HepG2 (cell line): ENCODE data around the gene PIEZO2. TPM values are rescaled to one million over a fixed set of nuclear protein-coding genes. Genes with fewer than 3 reads are reported as not detected.

Experiments
- ATAC-seq: fragments of 200-7000 bp; cut with Tn5 transposase; 3 replicates; pipeline ENCODE4 v1.9.1; 2020; ENCODE audit warnings: mild to moderate bottlenecking, moderate library complexity
- BruUV-seq: library from RNA; stranded (reverse); fragments of 400-500 nt; replicated peaks from 2 replicates; lab custom pipeline; 2021; lab: Mats Ljungman, UMichigan
- CTCF ChIA-PET: fragments of 300-600 bp; formaldehyde crosslinking; extraction: SDS; loops from one replicate; lab custom pipeline; 2021; ENCODE audit warnings: low total read pairs, inconsistent platforms, low intra/inter-chr PET ratio; lab: Yijun Ruan, JAX
- POLR2A ChIA-PET: fragments of 350-600 bp; sonication (Branson Sonifier 250); formaldehyde crosslinking; loops from one replicate; lab custom pipeline; 2020; ENCODE audit warnings: antibody characterized with exemption, inconsistent platforms; lab: Yijun Ruan, JAX
- DNase-seq: peaks from one replicate; pipeline ENCODE4 v3.0.0-alpha.2; 2015; ENCODE audit warnings: low spot score
- FAIRE-seq: peaks from 3 replicates; lab custom pipeline; 2011; peaks lifted over from hg19 to GRCh38; lab: Jason Lieb, UNC
- H2AFZ ChIP-seq: one replicate; pipeline ENCODE4 v1.6.1; 2011; ENCODE audit warnings: low read length, inconsistent platforms
- H3K27ac ChIP-seq: fragments of 300-600 bp; 3 replicates; pipeline ENCODE4 v1.8.0; 2011; ENCODE audit warnings: mixed run types, mild to moderate bottlenecking, mixed read lengths, low read length, inconsistent platforms; ENCODE audit not compliant: insufficient read depth; ENCODE audit errors: extremely low read length
- H3K27me3 ChIP-seq, 2 experiments: fragments of 200-600 bp in 1 of 2; 2 replicates in 1 of 2; 3 replicates in 1 of 2; pipeline versions ENCODE4 v1.6.0 to v1.8.0; 2011; ENCODE audit warnings: low read length in 2 of 2, mild to moderate bottlenecking in 2 of 2, moderate library complexity in 2 of 2, inconsistent platforms in 1 of 2; ENCODE audit not compliant: insufficient read depth in 2 of 2, control insufficient read depth in 1 of 2
- H3K36me3 ChIP-seq, 2 experiments: fragments of 200-600 bp in 1 of 2; replicated peaks in 1 of 2; 2 replicates in 1 of 2; 3 replicates in 1 of 2; pipeline versions ENCODE4 v1.5.1 to v1.8.0; 2011; ENCODE audit warnings: low read length in 2 of 2, inconsistent platforms in 1 of 2; ENCODE audit not compliant: insufficient read depth in 2 of 2, control insufficient read depth in 1 of 2
- H3K4me1 ChIP-seq: 2 replicates; pipeline ENCODE4 v1.5.1; 2012; ENCODE audit warnings: low read length, inconsistent platforms; ENCODE audit not compliant: insufficient read depth
- H3K4me2 ChIP-seq: 2 replicates; pipeline ENCODE4 v1.6.0; 2011; ENCODE audit warnings: low read depth, low read length, inconsistent platforms
- H3K4me3 ChIP-seq, 3 experiments: fragments of 200-600 bp in 1 of 3; sonication (generic), shearing (Covaris generic) in 1 of 3; replicated peaks in 1 of 3; 2 replicates each; pipeline ENCODE4 v1.5.1; 2011 to 2016; ENCODE audit warnings: low read length in 3 of 3, inconsistent platforms in 2 of 3, low read depth in 2 of 3, mild to moderate bottlenecking in 2 of 3, control low read depth in 1 of 3, mixed read lengths in 1 of 3; ENCODE audit not compliant: insufficient read depth in 1 of 3
- H3K79me2 ChIP-seq: one replicate; pipeline ENCODE4 v1.6.1; 2011; ENCODE audit warnings: low read length, inconsistent platforms; ENCODE audit not compliant: insufficient read depth
- H3K9ac ChIP-seq: 2 replicates; pipeline ENCODE4 v1.6.0; 2011; ENCODE audit warnings: mild to moderate bottlenecking, low read depth, low read length, inconsistent platforms; ENCODE audit not compliant: insufficient read depth
- H3K9me3 ChIP-seq: 2 replicates; pipeline ENCODE4 v1.5.1; 2012; ENCODE audit warnings: mild to moderate bottlenecking, low read length
- H4K20me1 ChIP-seq: 2 replicates; pipeline ENCODE4 v1.6.0; 2011; ENCODE audit warnings: inconsistent platforms, mild to moderate bottlenecking, low read length, moderate library complexity; ENCODE audit not compliant: insufficient read depth
- MAFG ChIP-seq: sonication (generic); formaldehyde crosslinking; IDR thresholded peaks from 2 replicates; pipeline ENCODE4 v1.5.1; 2020; ENCODE audit warnings: mild to moderate bottlenecking, missing genetic modification reagents
- MED13 ChIP-seq: sonication (generic); formaldehyde crosslinking; IDR thresholded peaks from 2 replicates; pipeline ENCODE4 v1.5.0; 2020; ENCODE audit warnings: missing genetic modification reagents
- MEF2D ChIP-seq: sonication (generic); formaldehyde crosslinking; IDR thresholded peaks from 2 replicates; pipeline ENCODE4 v1.5.1; 2020; ENCODE audit warnings: mild to moderate bottlenecking, missing genetic modification reagents
- MLLT10 ChIP-seq: sonication (generic); formaldehyde crosslinking; IDR thresholded peaks from 2 replicates; pipeline ENCODE4 v1.4.0; 2020; ENCODE audit warnings: missing genetic modification reagents
- NCOA5 ChIP-seq: sonication (generic); formaldehyde crosslinking; IDR thresholded peaks from 2 replicates; pipeline ENCODE4 v1.4.0; 2020; ENCODE audit warnings: missing genetic modification reagents
- NR3C1 ChIP-seq: sonication (generic); formaldehyde crosslinking; IDR thresholded peaks from 2 replicates; pipeline ENCODE4 v1.4.0; 2020; ENCODE audit warnings: missing genetic modification reagents
- RAD21 ChIP-seq: fragments of 450-650 bp; formaldehyde crosslinking; IDR thresholded peaks from 2 replicates; pipeline ENCODE4 v1.5.0; 2020; ENCODE audit warnings: mild to moderate bottlenecking
- REPIN1 ChIP-seq: sonication (generic); formaldehyde crosslinking; IDR thresholded peaks from 2 replicates; pipeline ENCODE4 v1.8.0; 2022; ENCODE audit warnings: missing genetic modification reagents, low read depth, mild to moderate bottlenecking, borderline replicate concordance
- SOX5 ChIP-seq: IDR thresholded peaks from 2 replicates; pipeline ENCODE4 v1.6.1; 2016; ENCODE audit warnings: borderline replicate concordance
- ZBTB42 ChIP-seq: sonication (generic); formaldehyde crosslinking; IDR thresholded peaks from 2 replicates; pipeline ENCODE4 v1.5.0; 2020; ENCODE audit warnings: mild to moderate bottlenecking, missing genetic modification reagents
- ZSCAN22 ChIP-seq: sonication (generic); formaldehyde crosslinking; IDR thresholded peaks from 2 replicates; pipeline ENCODE4 v1.4.0; 2020; ENCODE audit warnings: mild to moderate bottlenecking, missing genetic modification reagents
- WGBS: methylation state at CpG from one replicate; pipeline ENCODE4 v1.1.6; 2017; ENCODE audit warnings: low lambda C conversion rate; 5-methylcytosine and 5-hydroxymethylcytosine counted together
- in situ Hi-C: cut with HindIII; loops from 2 replicates; pipeline ENCODE4 v1.10.0; 2017; ENCODE audit warnings: low pct_unique_long_range_greater_than_20kb; ENCODE audit not compliant: extremely low pct_ligation_motif_present
- intact Hi-C: fragments of 100-400 bp; cut with micrococcal nuclease; formaldehyde crosslinking; loops from one replicate; pipeline ENCODE4 v1.10.0; 2022; ENCODE audit not compliant: unreplicated experiment
- polyA plus RNA-seq, 8 experiments: library from polyadenylated mRNA; depleted of rRNA in 3 of 8; stranded (reverse) in 7 of 8; unstranded in 1 of 8; fragments of >200 nt; fragmentation: Illumina TruSeq in 4 of 8; extraction: Trizol in 4 of 8; gene quantifications; 2 replicates each; pipeline versions ENCODE4 v1.2.1 to v1.2.3, GENCODE V29; 2011 to 2016; ENCODE audit warnings: low read depth in 4 of 8, missing spikeins in 1 of 8, mixed read lengths in 1 of 8; ENCODE audit not compliant: insufficient read depth in 1 of 8
- total RNA-seq, 5 experiments: library from RNA; depleted of rRNA; stranded (reverse); fragments of >200 nt; fragmentation: Illumina TruSeq; extraction: Trizol; gene quantifications; 2 replicates each; pipeline ENCODE4 v1.2.3, GENCODE V29; 2016; ENCODE audit warnings: low read depth in 1 of 5
- TF ChIP-seq, protein P1 (sequence below), 2 experiments: sonication (generic) in 1 of 2; formaldehyde crosslinking in 1 of 2; IDR thresholded peaks; 2 replicates each; pipeline versions ENCODE4 v1.6.1 to v1.9.0; 2014 to 2022; ENCODE audit warnings: antibody characterized with exemption in 1 of 2, borderline replicate concordance in 1 of 2, inconsistent platforms in 1 of 2, low read depth in 1 of 2, missing genetic modification reagents in 1 of 2

The PIEZO2 gene
- total and polyA plus RNA-seq, 2 of the 13 experiments (the other 11 are each of a cell fraction or from before 2014, with no cell fraction given): 15.2 to 27.2 TPM

DNA sequence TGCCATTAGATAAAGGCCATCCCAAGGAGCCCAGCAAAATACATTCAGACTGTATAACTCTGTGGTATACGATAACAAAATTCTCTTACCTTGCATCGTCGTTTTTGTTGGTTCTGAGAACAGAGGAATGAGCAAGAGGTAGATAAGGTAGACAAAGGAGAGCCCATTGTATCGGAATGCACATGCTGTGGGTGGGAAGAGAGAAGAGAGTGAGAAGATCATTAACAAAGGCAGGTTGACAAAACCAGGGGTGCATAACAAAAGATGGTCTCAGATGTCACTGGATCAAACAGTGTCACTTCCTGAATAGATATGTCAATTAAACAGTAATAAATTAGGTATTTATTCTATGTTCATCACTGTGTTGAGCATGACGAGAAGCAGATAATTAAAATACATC, 83.3 kb downstream of the PIEZO2 start:
- FAIRE-seq: no peak
- CTCF ChIA-PET: no interaction called here
- WGBS: 88% methylated on average over 5 of the region's 5 CpGs

DNA sequence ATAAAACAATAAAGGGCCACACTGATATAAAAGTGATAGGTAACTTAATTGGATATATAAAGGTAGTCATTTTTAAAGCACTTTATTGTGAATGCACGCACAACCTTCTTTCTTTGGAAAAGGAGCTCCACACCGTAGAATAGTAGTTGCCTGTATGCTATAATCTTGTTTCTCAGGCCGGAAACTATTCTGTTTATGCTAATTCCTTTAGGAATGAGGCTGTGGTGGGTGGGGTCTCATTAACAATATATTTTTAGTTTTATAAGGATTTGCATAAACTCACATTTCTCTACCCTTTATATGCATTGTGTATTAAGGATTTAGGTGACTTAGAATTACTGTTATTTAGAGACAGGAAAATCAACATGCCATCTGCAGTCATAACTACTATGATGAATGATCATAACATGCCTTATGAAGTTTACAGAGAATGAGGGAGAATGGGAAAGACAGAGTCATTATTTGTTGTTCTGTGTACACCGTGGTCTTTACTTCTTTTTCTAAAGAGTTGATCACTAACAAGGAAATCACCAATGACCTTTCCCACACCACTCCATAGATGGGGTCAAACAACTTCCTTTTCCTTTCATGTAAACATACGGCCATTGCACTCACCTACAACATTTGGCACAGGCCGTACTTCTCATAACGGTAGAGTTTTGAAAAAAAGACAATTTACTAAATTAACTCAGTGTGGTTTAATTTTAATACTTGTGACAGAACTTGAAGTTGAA, 84.5 kb downstream of the PIEZO2 start:
- TF ChIP-seq REPIN1 (CRISPR knock-in tag) (no peak), RAD21 (no peak), NR3C1 (no peak), NCOA5 (CRISPR knock-in tag) (no peak), MLLT10 (no peak), MAFG (CRISPR knock-in tag) (no peak), ZBTB42 (CRISPR knock-in tag) (no peak), ZSCAN22 (CRISPR knock-in tag) (no peak), MED13 (CRISPR knock-in tag) (no peak)
- TF ChIP-seq, protein P1, sequence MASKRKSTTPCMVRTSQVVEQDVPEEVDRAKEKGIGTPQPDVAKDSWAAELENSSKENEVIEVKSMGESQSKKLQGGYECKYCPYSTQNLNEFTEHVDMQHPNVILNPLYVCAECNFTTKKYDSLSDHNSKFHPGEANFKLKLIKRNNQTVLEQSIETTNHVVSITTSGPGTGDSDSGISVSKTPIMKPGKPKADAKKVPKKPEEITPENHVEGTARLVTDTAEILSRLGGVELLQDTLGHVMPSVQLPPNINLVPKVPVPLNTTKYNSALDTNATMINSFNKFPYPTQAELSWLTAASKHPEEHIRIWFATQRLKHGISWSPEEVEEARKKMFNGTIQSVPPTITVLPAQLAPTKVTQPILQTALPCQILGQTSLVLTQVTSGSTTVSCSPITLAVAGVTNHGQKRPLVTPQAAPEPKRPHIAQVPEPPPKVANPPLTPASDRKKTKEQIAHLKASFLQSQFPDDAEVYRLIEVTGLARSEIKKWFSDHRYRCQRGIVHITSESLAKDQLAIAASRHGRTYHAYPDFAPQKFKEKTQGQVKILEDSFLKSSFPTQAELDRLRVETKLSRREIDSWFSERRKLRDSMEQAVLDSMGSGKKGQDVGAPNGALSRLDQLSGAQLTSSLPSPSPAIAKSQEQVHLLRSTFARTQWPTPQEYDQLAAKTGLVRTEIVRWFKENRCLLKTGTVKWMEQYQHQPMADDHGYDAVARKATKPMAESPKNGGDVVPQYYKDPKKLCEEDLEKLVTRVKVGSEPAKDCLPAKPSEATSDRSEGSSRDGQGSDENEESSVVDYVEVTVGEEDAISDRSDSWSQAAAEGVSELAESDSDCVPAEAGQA (IDR thresholded peaks at IDR 0.05; ENCODE audit: low read depth): no peak
- TF ChIP-seq, protein P1 (CRISPR knock-in tag; IDR thresholded peaks at IDR 0.05; ENCODE audit: borderline replicate concordance): no peak
- ChIA-PET CTCF (no interaction called here), POLR2A (no interaction called here)
- no peaks in the 10 kb centered on the region for H4K20me1 ChIP-seq
- 50% methylated on average over 7 of the region's 7 CpGs for WGBS
- no TSS peak for BruUV-seq
- FAIRE-seq (no peak), ATAC-seq (no peak), DNase-seq (no peak)
- H3K27me3 ChIP-seq: no peaks in the 10 kb centered on the region
- in situ Hi-C loops: no loop called here
- H3K27ac ChIP-seq: no peak overlapping the region
- H3K79me2 ChIP-seq: no peaks in the 10 kb centered on the region
- no peaks in the 10 kb centered on the region for H3K36me3 ChIP-seq
- no peak overlapping the region for H3K4me2 ChIP-seq
- H3K9me3 ChIP-seq: no peaks in the 10 kb centered on the region
- no peak overlapping the region for H2AFZ ChIP-seq
- intact Hi-C loops: no loop called here
- H3K4me1 ChIP-seq: no peaks in the 10 kb centered on the region
- H3K4me3 ChIP-seq: no peak overlapping the region
- H3K9ac ChIP-seq: no peak overlapping the region

More for the DNA sequence above, 83.3 kb downstream of the PIEZO2 start:
- peaks cover 11% of the 10 kb centered on the region; the same call in 1 of the 2 replicates for H3K4me1 ChIP-seq
- ATAC-seq (no peak), DNase-seq (no peak)
- TF ChIP-seq SOX5 (CRISPR knock-in tag): no peak
- no peak for TF ChIP-seq MEF2D
- H3K27ac ChIP-seq: no peak overlapping the region
- no TSS peak for BruUV-seq
- no peaks in the 10 kb centered on the region for H3K79me2 ChIP-seq
- H3K27me3 ChIP-seq: no peaks in the 10 kb centered on the region
- no peak overlapping the region for H2AFZ ChIP-seq
- POLR2A ChIA-PET: no interaction called here
- no peak overlapping the region for H3K4me3 ChIP-seq
- in situ Hi-C loops: no loop called here
- no peaks in the 10 kb centered on the region for H3K36me3 ChIP-seq
- H3K4me2 ChIP-seq: no peak overlapping the region
- intact Hi-C loops: no loop called here
- no peaks in the 10 kb centered on the region for H4K20me1 ChIP-seq
- no peak overlapping the region for H3K9ac ChIP-seq
- no peaks in the 10 kb centered on the region for H3K9me3 ChIP-seq
